Testis (tissue), 3 donors: Measurements from ENCODE around the gene COLQ. TPM values are rescaled to one million over a fixed set of nuclear protein-coding genes. Genes with fewer than 3 reads are reported as not detected.

Experiments
- DNase-seq: peaks from one replicate; pipeline ENCODE4 v3.0.0-alpha.2; 2019
- H3K27ac ChIP-seq, 2 donors: fragments of 200-600 bp; sonication (generic); one replicate each; pipeline ENCODE4 v1.5.1; 2019
- H3K27me3 ChIP-seq: fragments of 200-600 bp; sonication (generic); one replicate; pipeline ENCODE4 v1.5.1; 2019
- H3K36me3 ChIP-seq: fragments of 200-600 bp; sonication (generic); one replicate; pipeline ENCODE4 v1.5.1; 2017; ENCODE audit warnings: low read depth; ENCODE audit errors: missing control alignments
- H3K4me1 ChIP-seq: fragments of 200-600 bp; sonication (generic); one replicate; pipeline ENCODE4 v1.5.1; 2019
- H3K4me3 ChIP-seq, 2 donors: fragments of 200-600 bp; sonication (generic); one replicate each; pipeline ENCODE4 v1.5.1; 2017 to 2019
- H3K9me3 ChIP-seq: fragments of 200-600 bp; sonication (generic); one replicate; pipeline ENCODE4 v1.5.1; 2017
- CTCF ChIP-seq, 3 experiments: fragments of 450-650 bp in 2 of 3; fragments of 200-600 bp in 1 of 3; sonication (generic) in 1 of 3; IDR thresholded peaks; one replicate each; pipeline ENCODE4 v1.5.1; 2016 to 2019; ENCODE audit warnings: antibody characterized with exemption in 3 of 3, mild to moderate bottlenecking in 2 of 3, moderate library complexity in 1 of 3
- POLR2A ChIP-seq: fragments of 450-650 bp; IDR thresholded peaks from one replicate; pipeline ENCODE4 v1.6.1; 2017; ENCODE audit warnings: antibody characterized with exemption, mild to moderate bottlenecking, moderate library complexity
- WGBS, 2 donors: methylation state at CpG; one replicate each; pipeline ENCODE4 v1.1.5; 2018; 5-methylcytosine and 5-hydroxymethylcytosine counted together
- intact Hi-C: fragments of 100-400 bp; cut with DNase I; formaldehyde crosslinking; loops from one replicate; pipeline ENCODE4 v1.15.1; 2023; ENCODE audit warnings: low total_unique reads
- polyA plus RNA-seq: library from polyadenylated mRNA; stranded (reverse); fragments of 350-450 nt; fragmentation: Illumina TruSeq; extraction: RNeasy Lipid Tissue Mini Kit (QIAGEN cat#74804); gene quantifications from one replicate; pipeline ENCODE4 v1.2.3, GENCODE V29; 2014; ENCODE audit warnings: low read depth, low replicate concordance; ENCODE audit not compliant: insufficient read depth
- total RNA-seq, 2 donors: library from RNA; depleted of rRNA; stranded (reverse); fragments of >200 nt; gene quantifications; one replicate each; pipeline ENCODE4 v1.2.3, GENCODE V29; 2016

COLQ gene
- total and polyA plus RNA-seq, 3 donors from 2014 or later: 5.4 to 7.6 (median 6.7) TPM

DNA sequence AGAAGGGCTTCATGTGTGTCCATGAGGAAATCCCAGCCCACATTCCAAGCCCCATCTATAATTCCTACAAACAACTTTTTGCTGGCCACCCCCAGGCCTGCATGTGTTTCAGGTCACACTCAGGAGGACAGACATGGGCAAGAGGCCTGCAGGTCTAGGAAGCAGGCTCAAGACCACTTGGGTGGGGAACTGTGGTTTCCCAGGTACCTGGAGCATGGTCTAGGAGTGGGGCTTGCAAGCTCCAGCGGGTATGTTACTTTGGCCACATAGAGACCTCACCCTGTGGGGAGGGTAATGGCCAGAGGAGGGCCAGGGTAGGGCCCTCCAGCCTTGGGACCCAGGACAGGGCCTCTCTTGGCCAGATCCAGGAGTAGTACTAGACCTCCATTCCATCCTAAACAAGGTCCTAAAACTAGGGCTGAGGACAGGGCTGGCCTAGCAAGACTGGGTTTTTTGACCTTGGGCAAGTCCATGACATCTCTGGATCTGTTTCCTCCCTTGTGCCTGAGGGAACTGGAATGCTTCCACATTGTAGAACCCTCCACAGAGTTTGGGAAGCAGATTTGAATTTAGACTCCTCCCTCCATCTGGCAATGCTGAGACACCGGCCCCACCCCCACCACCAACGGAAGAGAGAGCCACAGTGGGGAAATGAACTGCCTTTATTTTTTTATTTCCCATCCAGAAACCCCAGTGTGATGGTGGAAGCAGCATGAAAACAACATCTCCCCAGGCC lies 71.8 kb downstream of the COLQ start:
- TF ChIP-seq POLR2A (no peak), CTCF (IDR thresholded peaks at IDR 0.05) (no peak)
- DNase-seq: no peak
- H3K9me3 ChIP-seq: no peaks in the 10 kb centered on the region
- intact Hi-C loops: no loop called here
- H3K4me1 ChIP-seq: no peaks in the 10 kb centered on the region
- no peaks in the 10 kb centered on the region for H3K36me3 ChIP-seq
- WGBS, 2 donors: 89 to 94% methylated on average over 3 of the region's 3 CpGs
- no peak overlapping the region for H3K27ac ChIP-seq
- H3K4me3 ChIP-seq: no peak overlapping the region
- no peaks in the 10 kb centered on the region for H3K27me3 ChIP-seq

- DNase-seq: peak; percentile 6
- 87 to 90% methylated on average over 4 of the region's 4 CpGs for WGBS, 2 donors
- TF ChIP-seq POLR2A (no peak), CTCF (IDR thresholded peaks at IDR 0.05) (no peak)
- Histone ChIP-seq H3K27me3 (no peaks in the 10 kb centered on the region), H3K9me3 (no peaks in the 10 kb centered on the region), H3K4me1 (no peaks in the 10 kb centered on the region), H3K4me3 (no peak overlapping the region), H3K36me3 (no peaks in the 10 kb centered on the region), H3K27ac (no peak overlapping the region)
- intact Hi-C loops: no loop called here
Observed at GRCh38 chr3:15443826-15444524, 77.5 kb downstream of the COLQ start.

- H3K4me1 ChIP-seq: no peaks in the 10 kb centered on the region
- H3K9me3 ChIP-seq: no peaks in the 10 kb centered on the region
- peak; percentile 7 for DNase-seq
- intact Hi-C loops: no loop called here
- WGBS, 2 donors: 67 to 79% methylated on average over 4 of the region's 4 CpGs
- H3K27me3 ChIP-seq: no peaks in the 10 kb centered on the region
- H3K27ac ChIP-seq: no peak overlapping the region
- no peaks in the 10 kb centered on the region for H3K36me3 ChIP-seq
- H3K4me3 ChIP-seq: no peak overlapping the region
- no peak for TF ChIP-seq POLR2A
- no peak for TF ChIP-seq CTCF (IDR thresholded peaks at IDR 0.05)
Observed at GRCh38 chr3:15440891-15441290, 80.6 kb downstream of the COLQ start.

DNA sequence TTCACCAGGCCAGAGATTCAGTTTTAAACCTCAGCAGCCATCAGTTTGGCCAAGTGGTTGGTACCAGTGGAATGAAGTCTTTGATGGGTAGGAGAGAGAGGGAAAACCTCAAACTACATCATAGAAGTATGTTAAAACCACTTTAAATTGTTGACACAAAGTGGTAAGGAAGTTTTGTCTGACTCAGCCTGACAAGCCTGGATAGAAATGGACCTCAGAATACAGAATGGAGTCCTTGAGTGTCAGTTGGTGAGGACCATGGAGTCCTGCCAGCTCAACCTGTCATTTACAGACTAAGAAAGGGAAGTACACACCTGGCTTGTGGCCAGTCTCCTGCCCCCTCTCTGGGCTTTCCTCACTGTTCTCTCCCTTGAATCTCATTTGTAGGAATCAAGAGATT lies 82.0 kb downstream of the COLQ start:
- no peaks in the 10 kb centered on the region for H3K4me1 ChIP-seq
- intact Hi-C loops: no loop called here
- H3K4me3 ChIP-seq: no peak overlapping the region
- H3K9me3 ChIP-seq: no peaks in the 10 kb centered on the region
- no peaks in the 10 kb centered on the region for H3K36me3 ChIP-seq
- DNase-seq: no peak
- TF ChIP-seq POLR2A: no peak
- TF ChIP-seq CTCF (IDR thresholded peaks at IDR 0.05): no peak
- no peak overlapping the region for H3K27ac ChIP-seq
- H3K27me3 ChIP-seq: no peaks in the 10 kb centered on the region
